Measurements from ENCODE around the gene SMAD5.

The SMAD5 gene

DNA sequence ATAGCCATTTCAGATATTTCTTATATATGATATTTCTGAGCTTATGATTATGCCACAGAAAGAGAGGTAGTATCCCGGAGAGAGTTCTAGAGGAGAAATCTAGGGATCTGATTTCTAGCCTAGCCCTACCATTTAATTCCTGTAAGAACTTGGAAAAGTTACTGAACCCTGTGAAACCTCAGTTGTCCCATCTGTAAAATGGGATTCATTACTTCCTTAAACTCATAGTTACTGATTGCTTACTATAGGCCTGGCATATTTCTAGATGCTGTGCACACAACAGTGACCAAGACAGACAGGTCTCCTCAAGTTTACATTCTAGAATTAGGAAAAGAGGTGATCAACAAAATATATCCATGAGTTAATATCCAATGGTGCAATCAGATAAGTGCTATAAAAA, 30.8 kb upstream of the SMAD5 start:
- Histone ChIP-seq H3K27me3 (ENCODE audit: insufficient read depth, low read length) (no peaks in the 10 kb centered on the region), H3K9ac (ENCODE audit: low read depth, low read length) (no peak overlapping the region), H3K4me1 (ENCODE audit: insufficient read depth, low read length) (peaks cover 24% of the 10 kb centered on the region), H3K36me3 (ENCODE audit: insufficient read depth, low read length) (no peaks in the 10 kb centered on the region), H3K9me3 (ENCODE audit: insufficient read depth, low read depth, low read length) (no peaks in the 10 kb centered on the region), H3K27ac (ENCODE audit: low read depth, low read length) (no peak overlapping the region), H3K4me3 (ENCODE audit: low read length) (no peak overlapping the region)
- WGBS, result 85% methylated on average over 1 of the region's 1 CpG

DNA sequence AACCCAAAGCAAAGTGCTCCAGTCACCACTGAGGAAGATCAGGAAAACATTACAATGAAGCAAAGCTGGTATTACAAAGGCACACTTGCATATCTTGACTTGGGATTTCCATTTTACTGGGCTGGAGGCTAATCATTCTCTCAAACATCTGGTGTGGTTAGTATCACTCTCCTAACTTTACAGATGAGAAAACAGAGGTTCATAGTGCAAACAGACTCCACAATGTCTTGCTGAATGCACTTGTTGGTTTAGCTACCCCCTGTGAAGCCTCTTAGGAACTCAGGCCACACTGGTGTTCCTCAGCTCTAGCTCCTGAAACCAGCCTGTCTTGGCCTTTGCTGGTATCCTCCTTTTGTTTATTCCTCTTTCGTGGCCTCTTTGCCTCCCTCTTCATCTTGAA, 29.5 kb upstream of the SMAD5 start:
- Histone ChIP-seq H3K4me3 (ENCODE audit: low read length) (no peak overlapping the region), H3K36me3 (ENCODE audit: insufficient read depth, low read length) (no peaks in the 10 kb centered on the region), H3K27me3 (ENCODE audit: insufficient read depth, low read length) (no peaks in the 10 kb centered on the region), H3K27ac (ENCODE audit: low read depth, low read length) (no peak overlapping the region), H3K9me3 (ENCODE audit: insufficient read depth, low read depth, low read length) (no peaks in the 10 kb centered on the region), H3K9ac (ENCODE audit: low read depth, low read length) (no peak overlapping the region), H3K4me1 (ENCODE audit: insufficient read depth, low read length) (peaks cover 20% of the 10 kb centered on the region)
- 85% methylated on average over 1 of the region's 1 CpG for WGBS

DNA sequence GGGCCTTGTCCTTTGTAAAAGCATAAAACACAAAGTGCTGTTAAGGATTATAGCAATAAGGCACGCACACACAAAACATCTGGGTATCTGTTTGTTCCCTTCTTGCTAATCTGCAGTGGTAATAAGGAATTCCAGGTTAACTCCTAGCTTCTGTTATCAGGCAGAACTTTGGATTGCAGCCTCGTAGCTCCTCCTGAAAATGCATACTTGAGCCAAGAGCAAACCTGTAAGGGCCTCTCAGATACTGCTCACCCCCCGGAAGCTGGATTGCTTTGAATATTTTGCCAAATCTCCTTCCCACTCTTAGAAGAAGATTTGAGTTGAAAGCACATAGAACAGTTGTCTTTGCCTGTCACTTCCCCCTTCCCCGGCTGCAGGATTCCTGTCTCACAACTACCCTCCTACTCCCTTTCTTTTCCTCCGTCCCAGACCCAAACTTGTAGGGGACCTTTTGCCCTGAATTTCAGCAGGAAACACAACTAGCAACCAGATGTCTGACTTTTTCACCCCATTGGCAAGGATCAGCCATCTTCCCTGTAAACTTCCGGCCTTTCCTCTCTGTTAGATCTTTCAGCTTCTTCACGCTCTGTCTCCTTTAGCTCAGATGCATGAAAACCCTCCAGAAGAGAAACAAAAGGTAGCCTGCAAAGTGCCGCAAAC, 28.2 kb upstream of the SMAD5 start:
- H3K9me3 ChIP-seq (ENCODE audit: insufficient read depth, low read depth, low read length), result no peaks in the 10 kb centered on the region
- no peaks in the 10 kb centered on the region for H3K27me3 ChIP-seq (ENCODE audit: insufficient read depth, low read length)
- H3K36me3 ChIP-seq (ENCODE audit: insufficient read depth, low read length), result no peaks in the 10 kb centered on the region
- no peak overlapping the region for H3K9ac ChIP-seq (ENCODE audit: low read depth, low read length)
- WGBS, result 73% methylated on average over 8 of the region's 8 CpGs
- peaks cover 16% of the 10 kb centered on the region for H3K4me1 ChIP-seq (ENCODE audit: insufficient read depth, low read length)
- H3K27ac ChIP-seq (ENCODE audit: low read depth, low read length), result no peak overlapping the region
- H3K4me3 ChIP-seq (ENCODE audit: low read length), result no peak overlapping the region

DNA sequence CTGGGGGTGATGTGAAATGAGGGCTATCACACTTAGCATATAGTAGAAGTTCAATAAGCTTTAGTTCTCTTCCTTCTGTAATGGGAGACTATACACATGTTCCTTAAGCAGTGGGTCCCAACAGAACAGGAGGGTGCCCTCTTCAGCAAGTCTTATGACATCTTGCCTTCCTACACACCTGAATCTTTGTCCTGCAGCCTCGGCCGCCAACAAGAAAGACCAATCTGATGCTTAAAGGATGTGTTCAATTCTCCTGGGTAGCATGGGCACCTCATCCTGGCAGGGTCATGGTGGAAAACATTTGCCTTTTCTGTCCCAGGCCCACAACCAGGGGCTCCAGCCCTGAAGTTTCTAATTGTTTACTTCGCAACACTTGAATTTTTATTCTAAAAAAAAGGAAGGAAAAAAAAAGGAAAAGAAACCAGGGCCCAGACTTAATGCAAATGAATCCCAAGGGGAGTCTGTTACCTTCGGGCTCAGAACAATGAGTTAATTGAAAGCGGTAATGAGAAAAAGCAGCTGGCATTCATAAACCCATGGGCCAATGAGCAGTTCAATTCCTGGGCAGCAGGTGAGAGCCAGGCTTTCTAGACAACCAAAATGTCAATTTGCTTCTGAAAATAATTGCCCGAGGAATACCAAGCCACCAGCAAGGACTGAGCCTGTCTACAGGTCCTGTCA, 26.2 kb upstream of the SMAD5 start:
- Histone ChIP-seq H3K27ac (ENCODE audit: low read depth, low read length) (no peak overlapping the region), H3K9me3 (ENCODE audit: insufficient read depth, low read depth, low read length) (no peaks in the 10 kb centered on the region), H3K9ac (ENCODE audit: low read depth, low read length) (no peak overlapping the region), H3K36me3 (ENCODE audit: insufficient read depth, low read length) (no peaks in the 10 kb centered on the region), H3K27me3 (ENCODE audit: insufficient read depth, low read length) (no peaks in the 10 kb centered on the region), H3K4me1 (ENCODE audit: insufficient read depth, low read length) (peaks cover 16% of the 10 kb centered on the region), H3K4me3 (ENCODE audit: low read length) (no peak overlapping the region)
- 85% methylated on average over 6 of the region's 6 CpGs for WGBS

DNA sequence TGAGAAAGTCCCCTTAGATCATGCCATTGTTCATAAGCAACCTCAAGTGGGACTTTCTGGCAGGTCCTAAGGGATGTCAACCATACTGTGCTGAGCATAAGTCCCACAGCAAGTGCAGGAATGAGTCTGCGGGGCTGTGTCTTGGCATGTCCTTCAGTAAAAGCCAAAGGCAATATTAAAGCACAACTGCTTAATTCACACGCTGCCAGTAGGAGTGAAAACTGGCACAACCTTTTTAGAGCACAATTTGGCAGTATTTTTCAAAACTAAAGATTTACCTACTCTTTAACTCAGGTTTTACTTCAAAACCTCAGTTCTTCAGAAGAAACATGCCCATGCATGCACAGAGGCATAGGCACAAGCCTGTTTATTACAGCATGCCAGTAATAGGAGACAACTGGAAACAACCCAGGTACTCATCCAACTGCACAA, 24.4 kb upstream of the SMAD5 start:
- Histone ChIP-seq H3K9me3 (ENCODE audit: insufficient read depth, low read depth, low read length) (no peaks in the 10 kb centered on the region), H3K36me3 (ENCODE audit: insufficient read depth, low read length) (no peaks in the 10 kb centered on the region), H3K4me3 (ENCODE audit: low read length) (no peak overlapping the region), H3K27ac (ENCODE audit: low read depth, low read length) (no peak overlapping the region), H3K9ac (ENCODE audit: low read depth, low read length) (no peak overlapping the region), H3K27me3 (ENCODE audit: insufficient read depth, low read length) (no peaks in the 10 kb centered on the region), H3K4me1 (ENCODE audit: insufficient read depth, low read length) (peaks cover 16% of the 10 kb centered on the region)
- 93% methylated on average over 2 of the region's 2 CpGs for WGBS

DNA sequence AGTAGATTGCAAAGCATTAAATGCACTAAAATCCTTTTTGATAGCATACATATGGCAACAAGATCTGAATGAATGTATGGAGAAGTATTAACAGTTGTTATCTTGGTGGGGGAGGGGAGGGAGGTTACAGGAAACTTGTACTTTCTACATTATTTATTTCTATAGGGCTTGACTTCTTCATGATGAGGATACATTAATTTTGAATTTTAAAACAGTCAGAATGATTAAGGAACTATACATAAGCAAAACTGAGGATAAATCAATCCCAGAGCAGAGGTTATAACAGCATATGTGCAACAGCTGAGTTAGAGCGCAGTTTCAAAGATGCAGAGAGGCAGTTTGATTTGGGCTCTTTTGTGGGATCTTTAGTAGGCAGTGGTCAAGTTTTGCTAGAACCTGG, 23.9 kb upstream of the SMAD5 start:
- peaks cover 16% of the 10 kb centered on the region for H3K4me1 ChIP-seq (ENCODE audit: insufficient read depth, low read length)
- H3K36me3 ChIP-seq (ENCODE audit: insufficient read depth, low read length), result no peaks in the 10 kb centered on the region
- WGBS, result 95% methylated on average over 1 of the region's 1 CpG

DNA sequence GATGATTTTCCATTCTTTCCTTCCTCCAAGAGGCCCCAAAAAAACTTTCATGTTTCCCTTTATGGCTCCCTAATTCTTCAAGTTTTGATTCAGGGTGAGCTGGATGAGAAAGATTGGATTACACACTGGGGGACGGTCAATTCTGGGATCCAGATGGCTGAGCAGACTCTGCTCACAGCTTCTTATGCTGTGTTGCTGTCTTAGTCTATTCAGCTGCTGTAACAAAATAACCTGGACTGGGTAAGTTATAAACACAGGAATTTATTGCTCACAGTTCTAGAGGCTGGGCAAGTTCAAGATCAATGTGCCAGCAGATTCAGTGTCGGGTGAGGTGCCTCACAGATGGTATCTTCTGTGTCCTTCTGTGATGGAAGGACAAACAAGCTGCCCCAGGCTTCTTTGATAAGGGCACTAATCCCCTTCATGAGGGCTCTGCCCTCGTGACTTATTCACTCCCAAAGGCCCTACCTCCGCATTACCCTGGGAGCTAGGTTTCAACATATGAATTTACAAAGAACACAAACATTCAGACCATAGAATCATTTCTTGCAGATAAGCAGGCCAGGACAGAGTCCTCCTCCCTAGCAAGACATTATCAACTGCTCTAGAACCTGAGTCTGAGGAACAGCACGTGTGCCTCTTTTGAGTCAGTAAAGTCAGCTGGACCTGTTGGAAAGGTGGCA, 23.1 kb upstream of the SMAD5 start:
- no peaks in the 10 kb centered on the region for H3K36me3 ChIP-seq (ENCODE audit: insufficient read depth, low read length)
- WGBS, result 84% methylated on average over 5 of the region's 5 CpGs
- peaks cover 12% of the 10 kb centered on the region for H3K4me1 ChIP-seq (ENCODE audit: insufficient read depth, low read length)
- no peak overlapping the region for H3K4me3 ChIP-seq (ENCODE audit: low read length)
- H3K9me3 ChIP-seq (ENCODE audit: insufficient read depth, low read depth, low read length), result no peaks in the 10 kb centered on the region
- no peak overlapping the region for H3K27ac ChIP-seq (ENCODE audit: low read depth, low read length)
- no peak overlapping the region for H3K9ac ChIP-seq (ENCODE audit: low read depth, low read length)
- H3K27me3 ChIP-seq (ENCODE audit: insufficient read depth, low read length), result no peaks in the 10 kb centered on the region

More for the DNA sequence above, 23.9 kb upstream of the SMAD5 start:
- no peak overlapping the region for H3K27ac ChIP-seq (ENCODE audit: low read depth, low read length)
- no peak overlapping the region for H3K9ac ChIP-seq (ENCODE audit: low read depth, low read length)
- no peaks in the 10 kb centered on the region for H3K9me3 ChIP-seq (ENCODE audit: insufficient read depth, low read depth, low read length)
- no peak overlapping the region for H3K4me3 ChIP-seq (ENCODE audit: low read length)
- H3K27me3 ChIP-seq (ENCODE audit: insufficient read depth, low read length), result no peaks in the 10 kb centered on the region

DNA sequence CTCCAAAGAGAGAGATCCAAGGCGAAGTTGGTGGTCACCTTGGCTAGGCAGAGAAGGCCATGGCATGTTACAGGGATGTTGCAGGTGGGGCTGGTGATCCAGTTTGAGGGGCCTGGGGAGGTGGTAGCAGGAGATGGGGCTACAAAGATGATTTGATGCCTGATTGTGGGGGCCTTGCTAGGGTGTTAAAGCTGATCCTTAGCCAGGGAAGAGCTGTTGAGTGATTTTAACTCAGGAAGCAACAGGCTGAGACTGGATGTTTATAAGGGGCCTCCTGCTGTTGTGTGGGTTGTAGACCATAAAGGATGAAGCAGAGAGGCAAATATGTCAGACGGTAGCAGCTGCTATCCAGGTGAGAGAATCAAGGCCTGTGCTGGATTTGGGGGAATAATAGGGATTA, 19.0 kb upstream of the SMAD5 start:
- Histone ChIP-seq H3K9me3 (ENCODE audit: insufficient read depth, low read depth, low read length) (no peaks in the 10 kb centered on the region), H3K9ac (ENCODE audit: low read depth, low read length) (no peak overlapping the region), H3K36me3 (ENCODE audit: insufficient read depth, low read length) (no peaks in the 10 kb centered on the region), H3K4me1 (ENCODE audit: insufficient read depth, low read length) (no peaks in the 10 kb centered on the region), H3K27me3 (ENCODE audit: insufficient read depth, low read length) (no peaks in the 10 kb centered on the region), H3K27ac (ENCODE audit: low read depth, low read length) (no peak overlapping the region), H3K4me3 (ENCODE audit: low read length) (no peak overlapping the region)
- 84% methylated on average over 2 of the region's 2 CpGs for WGBS

DNA sequence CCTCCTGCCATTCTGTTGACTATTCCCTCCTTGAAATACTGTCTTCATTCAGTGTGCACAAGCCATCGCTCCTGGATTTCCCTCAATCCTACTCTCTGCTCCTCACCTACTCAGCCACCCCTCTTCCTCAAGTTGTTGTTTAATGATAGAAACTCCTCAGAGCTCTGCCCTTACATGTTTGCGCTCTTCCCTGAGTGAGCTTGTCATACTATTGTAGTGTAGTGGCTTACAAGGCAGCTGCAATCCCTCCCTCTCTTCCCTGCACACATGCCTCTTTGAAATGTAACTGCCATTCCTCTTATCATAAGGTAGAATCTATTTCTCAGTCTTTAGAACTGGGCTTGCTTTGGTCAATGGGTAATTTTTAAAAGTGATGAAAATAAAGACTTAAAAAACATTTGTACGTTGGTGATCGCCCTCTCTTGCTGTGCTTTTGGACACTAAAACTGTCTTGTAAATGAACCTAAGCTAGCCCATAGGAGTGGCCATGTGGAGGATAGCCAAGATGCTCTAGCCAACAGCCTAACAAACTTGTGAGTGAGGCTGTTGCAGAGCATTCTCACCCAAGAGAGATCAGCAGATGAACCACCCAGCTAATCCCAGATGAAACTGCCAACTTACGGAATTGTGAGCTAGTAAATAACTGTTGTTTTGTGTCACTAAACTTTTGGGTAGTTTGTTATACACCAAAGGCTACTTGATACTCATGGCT, 18.1 kb upstream of the SMAD5 start:
- 99% methylated on average over 4 of the region's 5 CpGs for WGBS
- Histone ChIP-seq H3K27ac (ENCODE audit: low read depth, low read length) (no peak overlapping the region), H3K4me1 (ENCODE audit: insufficient read depth, low read length) (no peaks in the 10 kb centered on the region), H3K9ac (ENCODE audit: low read depth, low read length) (no peak overlapping the region), H3K36me3 (ENCODE audit: insufficient read depth, low read length) (no peaks in the 10 kb centered on the region), H3K4me3 (ENCODE audit: low read length) (no peak overlapping the region), H3K27me3 (ENCODE audit: insufficient read depth, low read length) (no peaks in the 10 kb centered on the region), H3K9me3 (ENCODE audit: insufficient read depth, low read depth, low read length) (no peaks in the 10 kb centered on the region)

DNA sequence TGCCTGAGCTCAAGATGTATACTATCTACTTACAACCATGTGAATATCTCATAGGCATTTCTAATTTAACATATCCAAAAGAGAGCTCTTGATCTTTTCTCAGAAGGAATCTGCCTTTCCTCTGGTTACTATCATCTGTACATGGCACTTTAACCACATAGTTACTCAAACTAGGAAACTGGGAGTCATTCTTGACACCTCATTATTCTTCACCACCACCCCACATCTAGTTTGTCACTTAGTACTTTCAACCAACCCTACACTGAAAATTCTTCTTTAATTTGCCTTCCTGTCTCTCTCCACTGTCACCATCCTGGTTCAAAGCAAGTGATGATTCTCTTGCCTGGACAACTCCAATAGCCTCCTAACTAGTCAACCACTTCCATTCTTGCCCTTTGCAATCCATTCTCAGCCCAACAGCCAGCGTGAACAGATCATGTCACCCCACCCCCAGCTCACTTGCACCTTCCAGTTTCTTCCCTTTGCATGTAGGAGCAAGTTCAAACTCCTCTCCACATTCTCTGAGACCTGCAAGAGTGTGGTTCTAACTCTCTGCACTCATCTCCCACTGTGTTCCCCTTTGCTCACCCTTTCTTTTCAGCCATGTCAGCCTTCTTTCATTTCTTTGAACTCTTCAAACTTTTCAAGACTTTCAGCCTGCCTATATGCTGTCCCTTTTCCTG, 17.3 kb upstream of the SMAD5 start:
- Histone ChIP-seq H3K27me3 (ENCODE audit: insufficient read depth, low read length) (no peaks in the 10 kb centered on the region), H3K4me1 (ENCODE audit: insufficient read depth, low read length) (no peaks in the 10 kb centered on the region), H3K9me3 (ENCODE audit: insufficient read depth, low read depth, low read length) (no peaks in the 10 kb centered on the region), H3K27ac (ENCODE audit: low read depth, low read length) (no peak overlapping the region), H3K4me3 (ENCODE audit: low read length) (no peak overlapping the region), H3K36me3 (ENCODE audit: insufficient read depth, low read length) (no peaks in the 10 kb centered on the region), H3K9ac (ENCODE audit: low read depth, low read length) (no peak overlapping the region)
- 78% methylated on average over 1 of the region's 1 CpG for WGBS

Data from HUES64 (cell line).